Measurements from ENCODE around the gene DEDD2.

DNA sequence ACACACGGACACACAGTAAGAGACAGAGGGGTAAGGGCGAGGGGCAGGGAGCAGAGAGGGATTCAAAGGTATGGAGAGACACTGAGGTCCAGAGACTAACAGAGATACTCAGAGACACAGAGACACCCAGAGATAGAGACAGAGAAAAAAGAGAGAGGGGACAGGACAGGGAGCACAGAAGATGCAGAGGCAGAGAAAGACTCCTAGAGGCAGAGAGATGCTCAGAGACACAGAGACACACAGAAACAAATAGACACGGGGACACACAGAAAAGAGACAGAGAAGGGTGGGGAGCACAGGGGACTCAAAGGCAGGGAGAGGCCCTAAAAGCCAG, 39.8 kb downstream of the DEDD2 start:
- no peak for TF ChIP-seq POLR2A (IDR thresholded peaks at IDR 0.05)
- TF ChIP-seq, protein P1, sequence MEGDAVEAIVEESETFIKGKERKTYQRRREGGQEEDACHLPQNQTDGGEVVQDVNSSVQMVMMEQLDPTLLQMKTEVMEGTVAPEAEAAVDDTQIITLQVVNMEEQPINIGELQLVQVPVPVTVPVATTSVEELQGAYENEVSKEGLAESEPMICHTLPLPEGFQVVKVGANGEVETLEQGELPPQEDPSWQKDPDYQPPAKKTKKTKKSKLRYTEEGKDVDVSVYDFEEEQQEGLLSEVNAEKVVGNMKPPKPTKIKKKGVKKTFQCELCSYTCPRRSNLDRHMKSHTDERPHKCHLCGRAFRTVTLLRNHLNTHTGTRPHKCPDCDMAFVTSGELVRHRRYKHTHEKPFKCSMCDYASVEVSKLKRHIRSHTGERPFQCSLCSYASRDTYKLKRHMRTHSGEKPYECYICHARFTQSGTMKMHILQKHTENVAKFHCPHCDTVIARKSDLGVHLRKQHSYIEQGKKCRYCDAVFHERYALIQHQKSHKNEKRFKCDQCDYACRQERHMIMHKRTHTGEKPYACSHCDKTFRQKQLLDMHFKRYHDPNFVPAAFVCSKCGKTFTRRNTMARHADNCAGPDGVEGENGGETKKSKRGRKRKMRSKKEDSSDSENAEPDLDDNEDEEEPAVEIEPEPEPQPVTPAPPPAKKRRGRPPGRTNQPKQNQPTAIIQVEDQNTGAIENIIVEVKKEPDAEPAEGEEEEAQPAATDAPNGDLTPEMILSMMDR (IDR thresholded peaks at IDR 0.05), result no peak
